B cell (primary cell): ENCODE data around the gene APBA3. TPM values are rescaled to one million over a fixed set of nuclear protein-coding genes. Genes with fewer than 3 reads are reported as not detected.
A peak's percentile ranks its signal among the peaks of the same experiment; 100 is the strongest.

Experiments
- ATAC-seq: fragments of 200-7000 bp; cut with Tn5 transposase; one replicate; pipeline ENCODE4 v1.10.0; 2021; ENCODE audit warnings: low read depth, mild to moderate bottlenecking, moderate number of reproducible peaks, moderate library complexity
- CTCF ChIA-PET: fragments of 350-600 bp; sonication (Branson Sonifier 250); formaldehyde crosslinking; loops from one replicate; lab custom pipeline; 2021; ENCODE audit warnings: antibody characterized with exemption, inconsistent platforms; lab: Charles Lee
- POLR2A ChIA-PET: fragments of 350-600 bp; sonication (Branson Sonifier 250); formaldehyde crosslinking; loops from one replicate; lab custom pipeline; 2021; ENCODE audit warnings: antibody characterized with exemption; lab: Charles Lee
- DNase-seq: peaks from one replicate; pipeline ENCODE4 v3.0.0; 2013
- H2AFZ ChIP-seq: 2 replicates; pipeline ENCODE4 v1.6.1; 2012; ENCODE audit warnings: mild to moderate bottlenecking, low read depth, low read length; ENCODE audit not compliant: insufficient read depth, poor library complexity, severe bottlenecking
- H3K27ac ChIP-seq, 2 donors: 1 replicate in 1 of 2; 2 replicates in 1 of 2; pipeline ENCODE4 v1.5.1; 2012 to 2013; ENCODE audit warnings: low read length in 2 of 2, mild to moderate bottlenecking in 2 of 2, moderate library complexity in 1 of 2
- H3K27me3 ChIP-seq, 4 experiments: fragments of 200-600 bp in 1 of 4; sonication (generic) in 1 of 4; replicated peaks in 1 of 4; 1 replicate in 2 of 4; 2 replicates in 2 of 4; pipeline versions ENCODE4 v1.6.1 to v1.7.0; 2013 to 2016; ENCODE audit warnings: low read length in 3 of 4, mild to moderate bottlenecking in 2 of 4, mixed read lengths in 1 of 4, moderate library complexity in 1 of 4; ENCODE audit not compliant: insufficient read depth in 4 of 4, control insufficient read depth in 3 of 4; ENCODE audit errors: control extremely low read depth in 1 of 4
- H3K36me3 ChIP-seq, 2 experiments: replicated peaks in 1 of 2; 1 replicate in 1 of 2; 2 replicates in 1 of 2; pipeline versions ENCODE4 v1.6.1 to v1.7.1; 2013; ENCODE audit warnings: low read length in 1 of 2; ENCODE audit not compliant: insufficient read depth in 2 of 2, control insufficient read depth in 1 of 2; ENCODE audit errors: control extremely low read depth in 1 of 2, extremely low read depth in 1 of 2
- H3K4me1 ChIP-seq, 2 donors: fragments of 200-600 bp in 1 of 2; sonication (generic) in 1 of 2; 1 replicate in 1 of 2; 2 replicates in 1 of 2; pipeline versions ENCODE4 v1.5.1 to v1.6.1; 2013 to 2017; ENCODE audit warnings: low read length in 2 of 2; ENCODE audit not compliant: control insufficient read depth in 2 of 2, insufficient read depth in 2 of 2
- H3K4me2 ChIP-seq: replicated peaks from 2 replicates; pipeline ENCODE3; 2012; ENCODE audit warnings: mild to moderate bottlenecking, low read depth, low read length; ENCODE audit not compliant: poor library complexity, severe bottlenecking
- H3K4me3 ChIP-seq, 5 experiments: fragments of 200-600 bp in 1 of 5; sonication (generic) in 1 of 5; 1 replicate in 3 of 5; 2 replicates in 2 of 5; pipeline versions ENCODE4 v1.5.1 to v1.7.0; 2011 to 2016; ENCODE audit warnings: low read length in 4 of 5, mild to moderate bottlenecking in 4 of 5, low read depth in 2 of 5, control low read depth in 1 of 5, moderate library complexity in 1 of 5; ENCODE audit not compliant: insufficient read depth in 1 of 5; ENCODE audit errors: control extremely low read depth in 1 of 5, extremely low read depth in 1 of 5
- H3K79me2 ChIP-seq: fragments of 200-600 bp; sonication (generic); one replicate; pipeline ENCODE4 v1.6.0; 2016; ENCODE audit warnings: low read length; ENCODE audit not compliant: control insufficient read depth, insufficient read depth
- H3K9ac ChIP-seq: fragments of 200-600 bp; sonication (generic); 2 replicates; pipeline ENCODE4 v1.6.1; 2017; ENCODE audit warnings: mild to moderate bottlenecking, low read length, moderate library complexity
- H3K9me3 ChIP-seq, 3 donors: one replicate each; pipeline versions ENCODE4 v1.6.1 to v1.7.1; 2013; ENCODE audit warnings: low read length in 2 of 3; ENCODE audit not compliant: control insufficient read depth in 2 of 3, insufficient read depth in 1 of 3; ENCODE audit errors: control extremely low read depth in 1 of 3
- H4K20me1 ChIP-seq: 2 replicates; pipeline ENCODE4 v1.6.0; 2012; ENCODE audit warnings: mild to moderate bottlenecking, low read length; ENCODE audit not compliant: insufficient read depth, control insufficient read depth, poor library complexity, severe bottlenecking
- H3K27ac Mint-ChIP-seq: one replicate; pipeline ENCODE4 v1.8.0; 2021; ENCODE audit warnings: mixed read lengths
- H3K27me3 Mint-ChIP-seq: one replicate; pipeline ENCODE4 v1.8.0; 2021; ENCODE audit warnings: mixed read lengths
- H3K4me1 Mint-ChIP-seq: one replicate; pipeline ENCODE4 v1.8.0; 2021; ENCODE audit warnings: mixed read lengths
- H3K4me3 Mint-ChIP-seq: one replicate; pipeline ENCODE4 v1.8.0; 2021; ENCODE audit warnings: mixed read lengths
- H3K9me3 Mint-ChIP-seq: one replicate; pipeline ENCODE4 v1.8.0; 2022; ENCODE audit warnings: mixed read lengths; ENCODE audit not compliant: insufficient read depth
- EZH2 ChIP-seq: IDR thresholded peaks from 2 replicates; pipeline ENCODE4 v1.6.1; 2012; ENCODE audit warnings: borderline replicate concordance, low read depth, mild to moderate bottlenecking, moderate library complexity, low read length; ENCODE audit not compliant: insufficient read depth, poor library complexity, severe bottlenecking
- WGBS: methylation state at CpG from one replicate; pipeline ENCODE4 v1.1.5; 2013; ENCODE audit warnings: missing lambda C conversion rate; ENCODE audit not compliant: insufficient coverage; 5-methylcytosine and 5-hydroxymethylcytosine counted together
- intact Hi-C: fragments of 100-400 bp; cut with micrococcal nuclease; formaldehyde crosslinking; loops from one replicate; pipeline ENCODE4 v1.10.0; 2022
- polyA plus RNA-seq: library from polyadenylated mRNA; depleted of rRNA; stranded (reverse); fragments of >200 nt; gene quantifications from 2 replicates; pipeline ENCODE4 v1.2.3, GENCODE V29; 2012
- total RNA-seq, 2 donors: library from RNA; stranded (reverse); fragments of 120-200 nt in 1 of 2; gene quantifications; 1 replicate in 1 of 2; 2 replicates in 1 of 2; pipeline versions ENCODE4 v1.2.3 to v1.2.4, GENCODE V29; 2013 to 2022
- TF ChIP-seq, protein P1 (sequence below): fragments of 200-600 bp; IDR thresholded peaks from one replicate; pipeline ENCODE4 v1.8.0; 2022; ENCODE audit warnings: antibody characterized with exemption, mild to moderate bottlenecking

The APBA3 gene
- total and polyA plus RNA-seq, 2 donors (not counting 1 experiment from before 2014, with no cell fraction given) = 61.4 to 91.2 TPM

DNA sequence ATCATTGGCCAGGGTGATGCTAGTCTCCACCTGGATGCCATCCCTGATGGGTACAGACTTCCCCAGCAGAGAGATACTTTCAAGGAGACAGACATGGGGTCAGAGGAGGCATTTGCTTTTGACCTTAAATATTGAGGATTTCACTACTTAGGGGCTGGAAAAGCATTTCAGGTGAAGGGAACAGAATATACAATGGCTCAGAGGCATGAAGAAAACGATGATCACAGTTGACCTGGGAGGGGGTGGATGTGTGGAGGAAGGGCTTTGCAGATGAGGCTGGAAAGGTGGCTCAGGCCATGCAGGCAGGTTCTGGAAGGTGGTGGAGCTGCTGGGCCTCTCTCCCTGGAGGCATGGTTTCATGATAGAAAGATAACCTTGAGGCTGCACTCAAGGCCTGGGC, 20.8 kb upstream of the APBA3 start:
- peaks cover 0 to 2% (median 0%) of the 10 kb centered on the region in 4 experiments for H3K27me3 ChIP-seq
- no peaks in the 10 kb centered on the region for H3K36me3 ChIP-seq
- H3K27ac ChIP-seq = no peak overlapping the region
- no peak overlapping the region for H3K4me2 ChIP-seq
- Mint-ChIP-seq H3K4me1 (peaks cover 18% of the 10 kb centered on the region), H3K27ac (no peak overlapping the region), H3K27me3 (no peaks in the 10 kb centered on the region), H3K9me3 (peaks cover 12% of the 10 kb centered on the region), H3K4me3 (peak overlapping the region; percentile 14)
- no peak overlapping the region for H3K9ac ChIP-seq
- peaks cover 11 to 13% of the 10 kb centered on the region in 2 donors for H3K4me1 ChIP-seq
- no peak overlapping the region for H2AFZ ChIP-seq
- CTCF ChIA-PET = no interaction called here
- TF ChIP-seq EZH2 = no peak
- TF ChIP-seq, protein P1, sequence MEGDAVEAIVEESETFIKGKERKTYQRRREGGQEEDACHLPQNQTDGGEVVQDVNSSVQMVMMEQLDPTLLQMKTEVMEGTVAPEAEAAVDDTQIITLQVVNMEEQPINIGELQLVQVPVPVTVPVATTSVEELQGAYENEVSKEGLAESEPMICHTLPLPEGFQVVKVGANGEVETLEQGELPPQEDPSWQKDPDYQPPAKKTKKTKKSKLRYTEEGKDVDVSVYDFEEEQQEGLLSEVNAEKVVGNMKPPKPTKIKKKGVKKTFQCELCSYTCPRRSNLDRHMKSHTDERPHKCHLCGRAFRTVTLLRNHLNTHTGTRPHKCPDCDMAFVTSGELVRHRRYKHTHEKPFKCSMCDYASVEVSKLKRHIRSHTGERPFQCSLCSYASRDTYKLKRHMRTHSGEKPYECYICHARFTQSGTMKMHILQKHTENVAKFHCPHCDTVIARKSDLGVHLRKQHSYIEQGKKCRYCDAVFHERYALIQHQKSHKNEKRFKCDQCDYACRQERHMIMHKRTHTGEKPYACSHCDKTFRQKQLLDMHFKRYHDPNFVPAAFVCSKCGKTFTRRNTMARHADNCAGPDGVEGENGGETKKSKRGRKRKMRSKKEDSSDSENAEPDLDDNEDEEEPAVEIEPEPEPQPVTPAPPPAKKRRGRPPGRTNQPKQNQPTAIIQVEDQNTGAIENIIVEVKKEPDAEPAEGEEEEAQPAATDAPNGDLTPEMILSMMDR = no peak
- ATAC-seq = no peak
- peaks cover 0 to 31% (median 21%) of the 10 kb centered on the region in 3 donors for H3K9me3 ChIP-seq
- POLR2A ChIA-PET = no interaction called here
- no peak overlapping the region for H3K4me3 ChIP-seq
- 100% methylated on average over 1 of the region's 1 CpG for WGBS
- intact Hi-C loops = no loop called here
- no peaks in the 10 kb centered on the region for H3K79me2 ChIP-seq
- no peak for DNase-seq
- no peaks in the 10 kb centered on the region for H4K20me1 ChIP-seq

DNA sequence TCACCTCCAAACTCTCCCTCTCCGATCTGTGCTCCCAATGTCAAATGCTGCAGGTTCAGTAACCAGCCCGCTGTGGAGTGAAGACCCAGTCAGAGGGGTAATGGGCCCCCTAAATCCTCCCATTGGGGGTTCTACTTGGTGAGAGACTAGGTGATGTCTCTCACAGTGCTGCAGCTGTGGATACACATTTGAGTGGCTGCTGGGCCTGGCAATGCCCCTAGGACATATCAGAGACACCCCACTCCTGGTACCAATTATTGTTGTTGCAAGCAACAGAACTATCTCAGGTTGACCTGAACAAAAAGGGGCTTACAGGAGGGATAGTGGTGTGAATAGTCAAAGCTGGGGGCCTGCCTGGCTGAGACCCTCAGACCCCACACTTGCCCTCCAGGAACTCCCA, 20.1 kb upstream of the APBA3 start:
- H3K9me3 Mint-ChIP-seq = peaks cover 12% of the 10 kb centered on the region
- WGBS = 100% methylated on average over 2 of the region's 2 CpGs

More for the DNA sequence above, 20.1 kb upstream of the APBA3 start:
- Mint-ChIP-seq H3K27ac (no peak overlapping the region), H3K4me3 (no peak overlapping the region), H3K27me3 (no peaks in the 10 kb centered on the region), H3K4me1 (peaks cover 17% of the 10 kb centered on the region)
- DNase-seq (no peak), ATAC-seq (no peak)
- H3K9ac ChIP-seq = no peak overlapping the region
- TF ChIP-seq EZH2 = no peak
- TF ChIP-seq, protein P1 = no peak
- H3K4me3 ChIP-seq = no peak overlapping the region
- peaks cover 11 to 13% of the 10 kb centered on the region in 2 donors for H3K4me1 ChIP-seq
- H3K79me2 ChIP-seq = no peaks in the 10 kb centered on the region
- peaks cover 0 to 2% (median 0%) of the 10 kb centered on the region in 4 experiments for H3K27me3 ChIP-seq
- intact Hi-C loops = no loop called here
- H3K27ac ChIP-seq = no peak overlapping the region
- H3K9me3 ChIP-seq = peaks cover 0 to 31% (median 21%) of the 10 kb centered on the region in 3 donors
- H2AFZ ChIP-seq = no peak overlapping the region
- ChIA-PET POLR2A (no interaction called here), CTCF (no interaction called here)
- H3K4me2 ChIP-seq = no peak overlapping the region
- no peaks in the 10 kb centered on the region for H4K20me1 ChIP-seq
- H3K36me3 ChIP-seq = no peaks in the 10 kb centered on the region
